Activated CD4-positive, CD25-positive, alpha-beta regulatory T cell treated with anti-CD3 and anti-CD28 coated beads, Interleukin-2, amount 50 U/mL, for 72 hours (primary cell): ENCODE results near the gene POTEF.
"Not testable (repeated sequence)": the region's sequence is repeated elsewhere in the genome, so short reads cannot be mapped to it uniquely, and the experiment has no call there.

ENCODE experiments used
- DNase-seq: peaks from one replicate; pipeline ENCODE4 v3.0.0; 2021

POTEF gene

DNA sequence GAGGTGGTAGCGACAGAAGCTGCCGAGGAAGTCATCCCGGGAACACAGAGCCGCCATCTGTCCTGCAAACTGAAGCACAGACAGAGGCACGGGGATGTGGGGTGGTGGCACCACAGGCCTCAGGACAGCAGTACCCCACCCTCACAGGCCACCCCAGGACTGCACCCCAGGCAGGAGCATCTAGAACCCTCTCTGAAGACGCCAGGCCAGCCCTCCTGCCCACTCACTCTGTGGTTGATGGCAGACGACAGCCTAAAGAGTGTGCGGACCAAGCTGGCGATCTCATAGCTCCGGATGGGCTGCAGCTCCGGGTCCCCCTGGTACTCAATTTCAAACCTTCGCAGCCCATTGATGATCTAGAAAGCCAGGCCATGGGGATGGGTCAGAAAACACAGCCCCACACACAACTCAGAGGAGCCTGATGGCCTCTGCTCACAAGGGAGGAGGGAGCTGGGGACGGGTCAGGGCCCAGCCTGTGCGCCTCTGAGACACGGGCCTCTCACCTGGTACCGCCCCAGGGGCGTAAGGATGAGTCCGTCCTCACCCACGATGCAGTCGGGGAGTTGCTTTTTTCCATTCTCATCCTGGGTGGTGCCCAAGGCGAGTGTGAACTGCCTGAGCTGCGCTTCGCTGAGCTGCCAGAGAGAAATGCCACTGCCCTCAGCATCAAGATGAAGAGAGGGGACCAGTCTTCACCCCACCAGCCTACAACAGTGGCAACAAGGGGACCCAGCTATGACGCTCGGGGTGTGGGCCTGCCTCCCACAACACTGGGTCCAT, 24.0 kb upstream of the POTEF start:
- no peak for DNase-seq

DNA sequence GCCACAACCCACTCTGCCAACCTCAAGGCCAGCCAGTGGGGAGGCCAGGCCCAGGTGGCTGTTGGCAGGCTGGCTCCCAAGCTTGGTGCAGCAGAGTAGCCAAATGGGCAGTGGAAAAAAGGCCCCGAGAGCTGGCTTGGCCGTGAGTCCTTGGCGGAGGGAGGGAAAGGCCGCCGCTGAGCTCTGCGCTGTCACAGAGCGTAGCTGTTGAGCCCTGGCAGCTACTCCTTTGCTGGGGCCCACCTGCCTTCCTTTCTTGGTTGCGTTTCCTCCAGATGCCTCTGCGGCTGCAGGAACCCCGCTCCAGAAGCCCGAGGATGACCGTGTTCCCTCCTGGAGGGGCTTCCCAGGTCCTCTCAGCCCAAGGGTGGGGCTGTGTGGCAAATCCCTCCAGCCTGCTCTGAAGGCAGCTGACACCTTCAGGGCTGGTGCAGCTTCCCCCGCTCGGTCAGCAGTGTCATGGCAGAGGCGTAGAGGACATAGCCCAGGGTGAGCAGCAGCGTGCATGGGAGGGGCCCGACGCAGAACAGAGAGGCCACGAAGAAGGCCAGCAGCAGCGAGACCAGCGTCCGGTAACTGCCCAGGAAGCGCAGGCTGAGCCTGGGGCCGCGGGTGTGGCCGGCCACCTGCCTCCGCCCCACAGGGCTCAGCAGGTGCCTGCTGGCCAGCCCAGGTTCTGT, 23.3 kb upstream of the POTEF start:
- not testable (repeated sequence) for DNase-seq

DNA sequence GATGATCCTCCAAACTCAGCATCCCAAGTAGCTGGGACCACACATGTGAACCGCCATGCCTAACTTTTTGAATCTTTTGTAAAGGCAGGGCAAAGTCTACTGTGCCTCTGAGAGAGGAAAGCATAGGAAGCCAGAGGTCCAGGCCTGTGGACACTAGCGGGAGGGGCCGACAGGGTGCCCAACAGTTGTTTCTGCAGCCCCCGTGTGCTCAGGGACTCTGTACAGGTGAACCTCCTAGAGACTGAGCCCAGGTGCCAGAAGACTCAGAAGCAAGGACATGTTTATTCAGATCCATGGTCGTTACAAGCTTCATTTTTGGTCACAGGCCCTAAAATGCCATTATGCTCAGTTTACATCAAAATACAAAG, 22.1 kb upstream of the POTEF start:
- not testable (repeated sequence) for DNase-seq

GRCh38 chr2:130150181-130151144, 21.4 kb upstream of the POTEF start:
- no peak for DNase-seq

- not testable (repeated sequence) for DNase-seq
Measured at GRCh38 chr2:130148515-130148914, 19.5 kb upstream of the POTEF start.

- DNase-seq = peak; percentile 54
Measured at GRCh38 chr2:130145006-130145414, 16.0 kb upstream of the POTEF start, which contains the start of gene CCDC74B. Gene CCDC74B (minus strand): TSS chr2:130145112. CDS start chr2:130144996, 116 bp downstream.

DNA sequence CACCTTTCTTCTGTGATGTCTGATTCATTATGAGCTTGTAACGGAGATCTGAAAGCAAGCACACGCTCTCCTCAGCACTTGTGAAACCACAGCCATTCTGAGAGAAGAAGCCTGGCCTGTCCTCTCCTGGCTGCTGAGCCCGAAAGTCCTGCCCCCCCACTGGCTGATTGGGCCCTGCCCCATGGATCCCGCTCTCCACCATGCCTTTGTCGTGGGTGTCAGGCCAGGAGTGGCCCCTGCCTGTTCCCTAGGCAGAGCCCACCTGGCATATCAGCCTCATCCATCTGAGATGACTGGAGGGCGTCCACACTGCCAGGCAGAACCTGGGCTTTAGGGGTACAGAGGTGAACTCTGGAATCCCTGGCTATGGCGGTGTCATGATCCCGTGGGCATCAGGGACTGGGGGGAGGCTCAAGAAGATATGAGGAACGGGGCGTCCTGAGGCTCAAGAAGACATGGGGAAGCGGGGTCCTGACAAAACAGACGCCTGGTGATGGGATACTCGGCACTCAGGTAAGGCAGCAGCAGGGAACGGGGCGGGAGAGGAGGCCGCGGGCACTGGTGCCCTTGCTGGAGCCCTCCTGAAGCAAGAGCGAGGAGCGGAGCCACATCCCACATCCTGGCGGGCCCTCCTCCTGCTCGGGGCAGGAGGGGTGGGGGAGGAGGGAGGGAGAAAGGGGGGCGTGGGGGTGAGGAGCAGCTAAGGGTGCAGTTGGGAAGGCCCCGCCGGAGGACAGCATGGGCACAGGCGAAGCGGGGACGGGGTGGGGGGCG, 14.4 kb upstream of the POTEF start:
- not testable (repeated sequence) for DNase-seq

DNA sequence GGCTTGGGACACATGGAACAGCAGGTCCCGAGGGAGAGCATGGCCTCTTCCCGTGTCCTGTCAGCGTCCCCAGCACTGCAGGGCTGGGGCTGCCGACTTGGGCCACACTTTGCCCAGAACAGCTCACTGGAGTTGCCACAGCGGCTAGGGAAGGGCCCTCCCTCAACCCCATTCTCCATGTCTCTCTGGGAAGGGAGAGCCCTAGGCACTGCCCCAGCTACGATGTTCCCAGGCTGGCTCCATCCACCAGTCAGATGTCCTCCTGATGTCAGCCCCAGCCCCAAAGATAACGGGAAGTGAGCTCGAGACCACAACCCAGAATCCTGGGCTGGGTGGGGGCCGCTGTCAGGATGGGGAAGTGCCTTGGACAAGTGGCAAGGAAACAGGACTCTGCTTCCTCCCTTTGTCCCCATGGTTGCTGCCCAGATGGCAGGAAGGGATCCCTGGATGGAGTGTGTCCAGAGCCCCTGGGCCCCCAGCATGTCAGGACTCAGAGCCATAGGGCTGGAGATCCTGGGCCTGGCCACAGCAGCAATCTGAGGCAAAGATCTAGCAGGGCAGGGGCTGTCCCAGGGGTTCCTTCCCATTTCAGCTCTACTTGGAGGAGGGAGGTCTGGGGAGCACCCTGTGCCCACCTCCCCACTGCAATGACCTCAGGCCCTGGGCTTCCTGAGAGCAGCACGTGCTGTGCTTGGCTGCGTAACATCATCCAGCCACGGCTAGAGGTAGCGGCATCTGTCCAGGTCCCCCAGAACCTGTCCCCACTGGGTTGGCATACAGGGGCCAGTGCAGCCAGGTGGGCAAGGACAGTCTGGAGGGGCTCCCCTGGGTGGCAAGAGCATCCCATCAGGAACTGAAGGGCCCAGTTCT, 13.6 kb upstream of the POTEF start:
- not testable (repeated sequence) for DNase-seq

DNA sequence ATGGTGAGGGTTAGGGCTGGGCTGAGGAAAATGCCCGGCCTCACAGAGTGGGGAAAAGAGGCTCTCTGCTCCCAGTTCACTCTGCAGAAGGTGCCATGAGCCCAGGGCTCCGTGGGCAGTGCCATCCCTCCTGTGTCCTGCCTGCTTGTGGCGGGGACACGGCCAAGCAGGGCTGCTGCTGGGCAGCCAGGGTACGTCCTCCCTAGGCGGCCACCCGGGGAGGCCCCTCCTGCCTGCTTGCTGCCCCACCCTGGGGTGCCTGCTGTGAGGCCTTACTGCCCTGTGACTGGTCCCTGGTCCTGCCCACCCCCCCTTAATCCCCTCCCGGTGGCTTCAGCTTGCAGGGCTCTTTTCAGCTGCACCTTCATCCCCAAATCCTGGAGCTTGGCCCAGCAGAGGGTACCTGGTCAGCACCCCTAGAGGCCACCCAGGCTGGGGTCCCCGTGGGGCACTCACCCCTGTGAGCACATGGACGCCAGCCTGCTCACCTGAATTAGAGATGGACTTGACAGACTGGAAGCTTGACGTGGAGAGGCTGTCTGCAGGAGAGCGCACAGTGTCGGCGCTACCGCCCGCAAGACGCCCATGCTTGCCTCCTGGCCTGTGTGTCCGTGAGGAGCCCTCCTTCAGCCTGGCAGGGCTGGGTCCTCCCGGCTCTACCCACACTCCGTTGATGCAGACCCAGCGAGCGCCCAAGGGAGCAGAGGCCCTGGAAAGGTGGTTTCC, 12.8 kb upstream of the POTEF start:
- not testable (repeated sequence) for DNase-seq

- DNase-seq = not testable (repeated sequence)
Measured at GRCh38 chr2:130141002-130141401, 12.0 kb upstream of the POTEF start.

DNA sequence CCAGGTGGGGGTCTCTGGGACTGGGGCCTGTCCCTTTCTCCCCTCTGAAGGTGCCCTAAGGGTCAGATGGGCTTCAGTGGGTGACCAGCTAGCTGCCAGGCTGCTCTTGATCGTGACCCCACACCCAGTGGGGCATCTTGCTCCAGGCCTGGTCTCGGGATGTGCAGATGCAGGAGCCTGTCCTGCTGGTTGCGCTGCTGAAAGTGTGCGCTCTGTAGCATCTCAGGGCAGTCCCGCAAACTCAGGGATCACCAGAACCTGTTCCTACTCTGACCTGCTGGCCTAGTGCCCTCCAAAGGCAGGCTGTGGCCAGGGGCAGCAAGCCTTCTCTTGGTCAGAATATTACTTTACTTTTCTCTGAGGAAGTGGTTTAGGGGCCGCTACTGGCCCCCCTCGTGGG, 11.5 kb upstream of the POTEF start:
- not testable (repeated sequence) for DNase-seq

DNA sequence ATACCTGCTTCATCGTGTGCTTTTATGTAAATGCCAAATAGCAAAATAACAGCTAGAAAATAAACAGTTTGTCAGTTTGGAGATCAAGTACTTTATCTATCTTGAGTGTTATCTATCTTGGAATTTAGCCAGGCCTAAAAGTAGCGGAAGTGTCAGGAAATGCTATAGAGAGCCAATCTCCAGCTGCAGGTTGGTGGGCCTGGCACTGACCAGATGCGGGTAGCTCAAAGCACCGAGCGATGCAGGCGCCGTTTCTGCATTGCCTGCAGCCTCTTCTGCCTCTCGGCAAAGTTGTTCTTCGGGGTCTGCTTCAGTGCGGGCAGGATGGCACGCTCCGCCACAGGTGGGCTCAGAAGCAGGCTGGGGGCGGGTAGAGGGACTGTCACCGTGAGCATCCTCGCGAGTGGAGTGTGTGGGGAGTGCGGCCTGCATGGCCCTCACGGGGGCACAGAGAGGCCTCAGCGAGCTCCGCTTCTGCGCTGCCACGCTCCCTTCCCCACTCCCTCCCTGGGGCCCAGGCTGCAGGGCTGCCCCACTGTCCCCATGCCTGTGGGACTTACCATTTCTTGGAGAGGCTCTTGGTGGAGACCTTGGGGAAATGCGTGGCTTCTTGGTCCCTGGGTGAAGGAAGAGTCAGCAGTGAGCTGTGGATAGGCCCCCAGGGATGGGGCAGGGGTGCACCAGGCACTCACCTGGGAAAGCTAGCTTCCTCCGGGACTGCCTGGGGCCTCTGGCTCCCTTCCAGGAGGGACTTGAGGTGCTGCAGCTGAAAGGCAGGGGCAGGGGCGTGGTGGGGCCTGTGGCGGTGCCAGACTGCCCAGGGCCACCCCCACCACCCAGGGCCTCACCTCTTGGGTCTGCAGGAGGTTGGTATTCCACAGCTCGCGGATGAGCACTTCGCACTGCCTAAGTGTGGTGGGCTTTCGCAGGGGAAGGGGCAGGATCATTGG, 10.6 kb upstream of the POTEF start:
- DNase-seq = not testable (repeated sequence)

DNA sequence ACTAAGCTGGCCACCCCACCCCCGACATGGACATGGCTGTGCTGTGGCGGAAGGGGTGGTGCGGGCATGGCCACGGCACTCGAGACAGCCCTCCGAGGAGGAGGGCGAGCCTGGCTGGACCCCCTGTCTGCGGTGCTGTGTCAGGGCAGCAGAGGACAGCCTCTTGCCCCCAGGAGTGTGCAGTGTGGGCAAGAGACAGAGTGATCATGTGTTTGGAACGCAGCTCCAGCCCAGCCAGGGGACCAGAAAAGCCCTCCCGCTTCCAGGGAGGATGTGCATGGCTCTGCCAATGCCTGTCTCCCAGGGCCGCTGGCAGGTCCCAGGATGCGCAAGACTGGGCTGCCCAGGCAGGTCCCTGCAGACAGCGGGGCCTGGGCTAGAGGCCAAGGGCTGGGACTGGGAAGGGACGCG, 9.8 kb upstream of the POTEF start:
- not testable (repeated sequence) for DNase-seq

DNA sequence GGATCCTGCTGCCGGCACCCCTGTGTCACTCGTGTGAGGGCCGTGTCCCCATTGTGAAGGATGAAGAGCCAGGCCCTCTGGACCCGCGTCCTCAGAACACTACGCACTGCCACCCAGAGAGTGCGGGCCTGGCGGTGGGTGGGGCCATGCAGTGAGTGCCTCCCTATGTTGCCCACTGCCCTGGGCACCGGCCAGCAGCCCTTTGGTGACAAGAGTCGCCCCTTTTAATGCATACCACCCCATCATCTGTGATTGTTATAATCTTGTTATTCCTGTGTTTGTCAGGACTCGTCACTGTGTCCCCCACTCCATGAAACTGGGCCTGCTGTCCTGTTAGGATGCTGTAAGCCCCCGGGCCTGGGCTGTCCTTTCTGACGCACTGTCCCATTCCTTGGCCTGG, 9.3 kb upstream of the POTEF start:
- not testable (repeated sequence) for DNase-seq

DNA sequence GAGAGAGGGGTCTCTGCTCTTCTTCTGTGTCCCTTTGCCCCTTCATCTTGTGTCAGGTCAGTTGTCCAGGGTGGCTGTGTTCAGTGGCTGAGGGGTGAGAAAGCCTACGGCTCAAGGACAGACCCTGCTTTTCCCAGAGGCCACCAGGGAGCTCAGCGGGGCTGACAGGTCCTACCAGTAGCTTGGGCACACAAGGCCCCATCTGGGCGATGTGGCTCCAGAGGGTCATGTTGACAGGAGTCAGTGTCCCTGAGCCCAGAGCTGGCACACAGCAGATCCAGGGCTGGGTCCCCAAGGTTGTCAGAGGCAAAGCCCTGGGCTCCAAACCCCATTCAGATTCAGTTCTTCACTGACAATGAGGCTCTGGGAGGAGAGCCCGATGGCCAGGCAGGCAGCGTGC, 8.1 kb upstream of the POTEF start:
- not testable (repeated sequence) for DNase-seq

DNA sequence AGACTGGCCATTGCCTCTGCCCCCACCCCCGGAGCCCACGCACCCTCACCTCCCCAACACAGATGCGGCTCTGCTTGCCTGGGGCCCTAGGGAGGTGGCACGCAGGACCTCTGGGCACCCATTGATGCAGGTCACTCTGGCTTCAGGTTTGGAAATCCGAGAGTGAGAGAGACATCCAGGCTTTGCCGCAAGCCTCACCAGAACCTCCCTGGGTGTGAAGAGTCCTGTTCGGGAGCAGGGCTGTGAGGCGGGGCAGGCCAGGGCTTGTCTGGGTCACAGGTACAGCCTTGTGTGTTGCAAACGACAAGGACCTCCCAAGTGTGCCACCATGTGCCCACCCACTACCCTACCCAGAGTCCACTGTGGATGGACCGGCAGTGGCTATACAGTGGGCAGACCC, 7.5 kb upstream of the POTEF start:
- DNase-seq = not testable (repeated sequence)

GRCh38 chr2:130135692-130136541, 6.9 kb upstream of the POTEF start:
- DNase-seq = no peak

GRCh38 chr2:130128464-130128863, 558 bp downstream of the POTEF start:
- DNase-seq = not testable (repeated sequence)
